Measurements from ENCODE around the gene ZSCAN18.

Gene ZSCAN18

DNA sequence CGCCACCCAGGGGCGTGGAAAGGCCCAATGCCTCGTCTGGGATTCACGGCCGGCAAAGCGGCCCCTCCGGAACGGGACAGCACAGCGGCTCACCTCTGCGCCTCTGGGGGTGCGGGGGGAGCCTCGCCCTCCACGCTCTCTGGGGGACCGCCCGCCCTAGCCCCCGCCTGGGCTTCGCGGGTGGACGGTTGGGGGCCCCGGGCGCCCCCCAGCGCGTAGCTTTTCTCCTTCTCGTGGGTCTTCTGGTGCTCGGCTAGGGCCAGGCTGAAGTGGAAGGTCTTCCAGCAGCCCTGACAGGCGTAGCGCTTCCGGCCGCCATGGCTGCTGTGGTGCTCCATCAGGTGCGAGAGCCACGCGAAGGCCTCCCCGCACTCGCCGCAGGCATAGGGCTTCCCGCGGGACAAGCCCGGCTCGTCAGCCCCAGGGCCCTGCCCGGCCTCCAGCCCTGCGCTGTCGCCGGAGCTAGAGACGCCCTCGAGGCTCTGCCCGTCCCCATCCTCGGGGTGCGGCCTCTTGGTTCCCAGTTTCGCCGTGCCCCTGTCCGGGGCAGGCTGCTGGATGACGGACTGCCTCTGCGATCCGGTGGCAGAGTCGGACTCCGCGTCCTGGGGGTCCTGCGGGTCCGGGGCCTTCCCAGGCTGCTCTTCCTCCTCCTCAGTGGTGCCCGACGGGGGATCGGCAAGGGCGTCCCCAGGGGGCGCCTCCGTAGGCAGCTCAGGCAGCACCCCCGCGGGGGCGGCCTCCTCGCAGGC lies 13.3 kb downstream of the ZSCAN18 start:
- H3K36me3 ChIP-seq (replicated peaks) = no peaks in the 10 kb centered on the region
- no peak overlapping the region for H3K4me3 ChIP-seq (ENCODE audit: low read depth, low read length)
- in situ Hi-C loops (cut with HindIII; ENCODE audit: low pct_ligation_motif_present, low sequenced_read_pairs) = no loop called here
- TF ChIP-seq, protein P1, sequence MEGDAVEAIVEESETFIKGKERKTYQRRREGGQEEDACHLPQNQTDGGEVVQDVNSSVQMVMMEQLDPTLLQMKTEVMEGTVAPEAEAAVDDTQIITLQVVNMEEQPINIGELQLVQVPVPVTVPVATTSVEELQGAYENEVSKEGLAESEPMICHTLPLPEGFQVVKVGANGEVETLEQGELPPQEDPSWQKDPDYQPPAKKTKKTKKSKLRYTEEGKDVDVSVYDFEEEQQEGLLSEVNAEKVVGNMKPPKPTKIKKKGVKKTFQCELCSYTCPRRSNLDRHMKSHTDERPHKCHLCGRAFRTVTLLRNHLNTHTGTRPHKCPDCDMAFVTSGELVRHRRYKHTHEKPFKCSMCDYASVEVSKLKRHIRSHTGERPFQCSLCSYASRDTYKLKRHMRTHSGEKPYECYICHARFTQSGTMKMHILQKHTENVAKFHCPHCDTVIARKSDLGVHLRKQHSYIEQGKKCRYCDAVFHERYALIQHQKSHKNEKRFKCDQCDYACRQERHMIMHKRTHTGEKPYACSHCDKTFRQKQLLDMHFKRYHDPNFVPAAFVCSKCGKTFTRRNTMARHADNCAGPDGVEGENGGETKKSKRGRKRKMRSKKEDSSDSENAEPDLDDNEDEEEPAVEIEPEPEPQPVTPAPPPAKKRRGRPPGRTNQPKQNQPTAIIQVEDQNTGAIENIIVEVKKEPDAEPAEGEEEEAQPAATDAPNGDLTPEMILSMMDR (IDR thresholded peaks at IDR 0.05; ENCODE audit: low read depth, low read length, missing control alignments) = no peak
- H3K27me3 ChIP-seq (replicated peaks) = no peaks in the 10 kb centered on the region
- no peak overlapping the region for H3K27ac ChIP-seq
- no peak for DNase-seq

DNA sequence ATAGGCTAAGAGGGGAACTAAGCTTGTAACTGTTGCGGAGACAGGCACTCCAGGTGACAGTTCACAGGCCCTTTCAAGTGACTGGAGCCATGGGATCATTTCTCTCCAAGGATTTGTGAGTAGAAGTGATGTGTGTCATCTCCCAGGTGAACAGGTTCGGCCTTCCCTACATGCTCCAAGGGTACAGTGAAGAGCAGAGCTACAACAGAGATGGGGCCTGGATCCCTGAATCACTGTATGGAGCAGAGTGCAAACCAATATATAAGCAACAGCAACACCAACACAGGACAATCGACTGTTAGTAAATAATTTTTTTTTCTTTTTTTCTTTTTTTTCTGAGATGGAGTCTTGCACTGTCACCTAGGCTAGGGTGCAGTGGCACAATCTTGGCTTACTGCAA lies 15.0 kb downstream of the ZSCAN18 start:
- no peak overlapping the region for H3K27ac ChIP-seq
- no peaks in the 10 kb centered on the region for H3K36me3 ChIP-seq (replicated peaks)
- in situ Hi-C loops (cut with HindIII; ENCODE audit: low pct_ligation_motif_present, low sequenced_read_pairs) = no loop called here
- no peak for DNase-seq
- H3K27me3 ChIP-seq (replicated peaks) = no peaks in the 10 kb centered on the region
- H3K4me3 ChIP-seq (ENCODE audit: low read depth, low read length) = no peak overlapping the region
- TF ChIP-seq, protein P1 (IDR thresholded peaks at IDR 0.05; ENCODE audit: low read depth, low read length, missing control alignments) = no peak

DNA sequence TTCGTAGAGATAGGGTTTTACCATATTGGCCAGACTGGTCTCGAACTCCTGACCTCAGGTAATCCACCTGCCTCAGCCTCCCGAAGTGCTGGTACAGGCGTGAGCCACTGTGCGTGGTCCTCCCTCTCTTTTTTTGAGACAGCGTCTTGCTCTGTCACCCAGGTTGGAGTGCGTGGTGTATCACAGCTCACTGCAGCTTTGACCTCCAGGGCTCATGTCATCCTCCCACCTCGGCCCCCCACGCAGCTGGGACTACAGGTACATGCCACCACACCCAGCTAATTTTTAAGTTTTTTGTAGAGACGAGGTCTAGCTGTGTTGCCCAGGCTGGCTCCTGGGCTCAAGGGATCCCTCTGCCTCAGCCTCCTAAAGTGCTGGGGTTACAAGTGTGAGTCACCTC lies 18.2 kb downstream of the ZSCAN18 start:
- Histone ChIP-seq H3K27me3 (replicated peaks) (no peaks in the 10 kb centered on the region), H3K4me3 (ENCODE audit: low read depth, low read length) (no peak overlapping the region), H3K27ac (no peak overlapping the region), H3K36me3 (replicated peaks) (no peaks in the 10 kb centered on the region)
- in situ Hi-C loops (cut with HindIII; ENCODE audit: low pct_ligation_motif_present, low sequenced_read_pairs) = no loop called here
- DNase-seq = no peak
- TF ChIP-seq, protein P1 (IDR thresholded peaks at IDR 0.05; ENCODE audit: low read depth, low read length, missing control alignments) = no peak

GRCh38 chr19:58067240-58067912 lies 30.7 kb downstream of the ZSCAN18 start:
- Histone ChIP-seq H3K36me3 (replicated peaks) (no peaks in the 10 kb centered on the region), H3K4me3 (ENCODE audit: low read depth, low read length) (no peak overlapping the region), H3K27me3 (replicated peaks) (no peaks in the 10 kb centered on the region), H3K27ac (no peak overlapping the region)
- in situ Hi-C loops (cut with HindIII; ENCODE audit: low pct_ligation_motif_present, low sequenced_read_pairs) = no loop called here
- TF ChIP-seq, protein P1 (IDR thresholded peaks at IDR 0.05; ENCODE audit: low read depth, low read length, missing control alignments) = no peak
- no peak for DNase-seq

GRCh38 chr19:58063712-58064111 lies 34.3 kb downstream of the ZSCAN18 start:
- Histone ChIP-seq H3K27me3 (replicated peaks) (no peaks in the 10 kb centered on the region), H3K4me3 (ENCODE audit: low read depth, low read length) (no peak overlapping the region), H3K36me3 (replicated peaks) (no peaks in the 10 kb centered on the region), H3K27ac (no peak overlapping the region)
- in situ Hi-C loops (cut with HindIII; ENCODE audit: low pct_ligation_motif_present, low sequenced_read_pairs) = no loop called here
- DNase-seq = no peak
- TF ChIP-seq, protein P1 (IDR thresholded peaks at IDR 0.05; ENCODE audit: low read depth, low read length, missing control alignments) = no peak

Data from brain microvascular endothelial cell (primary cell).